ENCODE results near the gene RUNX3.

The RUNX3 gene

DNA sequence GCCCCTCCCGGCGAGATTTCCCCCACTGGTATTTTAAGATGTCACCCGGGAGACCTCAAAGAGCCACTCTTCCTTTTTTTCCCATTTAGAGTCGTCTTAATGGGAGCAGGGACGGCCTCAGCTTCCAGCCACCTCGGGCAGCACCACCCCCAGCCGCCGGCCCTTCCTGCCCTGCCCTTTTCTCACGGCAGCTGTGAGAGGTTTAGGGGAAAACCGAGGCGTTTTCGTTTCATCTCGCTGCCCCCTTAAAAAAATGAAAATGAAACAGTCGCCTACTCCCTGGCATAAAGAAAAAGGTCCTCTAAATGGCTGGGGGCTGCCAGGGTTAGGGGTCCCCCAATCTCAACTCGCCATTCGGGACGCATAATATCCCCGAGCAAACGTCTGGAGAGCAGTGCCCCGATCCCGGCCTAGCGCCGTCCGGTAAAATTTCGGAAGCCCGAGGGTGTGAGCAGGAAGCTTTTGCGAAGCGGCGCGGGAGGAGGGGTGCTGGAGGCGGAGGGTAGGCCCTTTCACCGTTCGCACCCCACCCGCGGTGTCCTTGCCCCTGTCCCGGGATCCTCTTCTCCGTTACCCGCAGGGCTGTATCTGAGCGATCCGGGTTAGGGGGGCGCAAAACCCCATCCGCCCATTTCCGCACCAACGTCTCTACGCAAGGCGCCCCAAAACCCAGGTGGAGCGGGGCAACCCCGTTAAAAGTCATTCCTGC, 1.2 kb downstream of the RUNX3 start:
- DNase-seq = no peak

DNA sequence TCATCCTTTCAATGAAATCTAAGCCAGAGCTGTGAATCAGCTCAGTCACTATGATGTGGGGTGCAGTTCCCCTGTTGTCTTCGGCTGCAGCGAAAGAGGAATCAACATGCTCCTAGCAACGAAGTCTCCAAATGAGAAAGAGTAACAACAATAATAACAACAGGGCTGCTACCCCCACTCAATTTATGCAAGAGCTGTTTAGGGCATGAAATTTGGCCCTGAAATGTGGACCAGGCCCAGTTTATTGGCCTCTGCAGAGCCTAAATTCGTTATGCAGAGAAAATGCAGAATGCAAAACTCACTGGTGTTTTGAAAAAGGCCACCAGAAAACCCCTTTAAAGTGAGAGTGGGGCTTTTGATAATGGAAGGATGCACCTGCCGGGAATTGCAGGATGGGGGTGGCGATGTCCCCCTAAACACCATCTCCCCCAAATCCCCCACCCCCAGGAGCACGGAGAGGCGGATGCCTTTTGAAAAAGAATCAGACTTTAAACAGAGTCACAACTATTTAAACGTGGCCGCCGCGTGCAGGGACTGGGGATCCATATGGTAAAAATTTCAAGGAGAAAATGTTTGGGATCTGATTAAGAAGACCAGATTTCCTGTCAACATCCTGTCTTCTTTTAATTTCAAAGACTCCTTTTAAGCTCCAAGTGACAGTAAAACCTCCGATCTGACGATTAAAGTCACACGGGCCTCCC, 1.9 kb downstream of the RUNX3 start:
- no peak for DNase-seq

DNA sequence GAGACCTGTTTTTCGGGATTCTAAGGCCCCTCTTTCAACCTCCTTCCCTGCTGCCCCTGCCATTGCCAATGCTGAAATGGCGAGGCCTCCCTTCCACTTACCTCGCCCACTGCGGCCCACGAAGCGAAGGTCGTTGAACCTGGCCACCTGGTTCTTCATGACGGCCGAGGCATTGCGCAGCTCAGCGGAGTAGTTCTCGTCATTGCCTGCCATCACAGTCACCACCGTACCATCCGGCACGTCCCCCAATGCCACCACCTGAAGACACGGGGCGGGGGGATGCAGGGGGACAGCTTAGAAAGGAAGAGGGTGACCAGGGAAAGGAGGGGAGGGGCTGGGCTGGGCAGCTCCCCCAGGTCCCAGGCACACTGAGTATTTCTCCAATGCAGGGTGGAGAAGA, 2.6 kb downstream of the RUNX3 start:
- no peak for DNase-seq

DNA sequence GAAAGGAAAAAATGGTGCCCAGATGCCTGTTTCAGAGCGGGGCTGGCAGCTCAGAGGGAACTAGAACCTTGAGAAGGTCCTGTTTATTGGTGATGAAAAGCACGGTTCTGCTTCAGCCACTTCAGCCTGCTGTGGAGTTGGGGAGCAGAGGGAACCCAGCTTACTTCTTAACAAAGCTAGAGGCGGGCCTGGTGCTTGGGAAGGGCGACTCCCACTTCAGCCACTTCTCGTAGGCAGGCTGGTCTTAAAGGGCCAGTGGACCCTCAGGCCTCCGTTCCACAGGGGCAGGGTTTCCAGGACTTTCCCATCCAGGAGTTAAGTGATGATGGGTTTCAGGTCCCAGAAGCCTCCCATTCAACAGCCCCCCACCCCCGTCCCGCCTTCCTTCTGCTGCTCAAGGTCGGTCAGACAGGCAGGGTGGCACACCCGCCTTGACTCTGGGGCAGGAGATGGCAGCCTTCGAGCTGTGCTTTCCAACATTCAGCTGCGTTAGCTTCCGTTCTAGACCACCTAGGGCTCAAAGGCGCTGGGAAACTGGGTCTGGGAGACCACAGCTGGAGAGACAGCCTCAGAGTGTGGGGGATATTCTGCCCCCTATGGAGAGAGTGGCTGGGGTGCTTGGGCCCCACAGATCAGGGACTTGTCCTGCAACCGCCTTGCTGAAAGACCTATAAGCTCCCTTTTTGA, 3.4 kb downstream of the RUNX3 start:
- DNase-seq = no peak

DNA sequence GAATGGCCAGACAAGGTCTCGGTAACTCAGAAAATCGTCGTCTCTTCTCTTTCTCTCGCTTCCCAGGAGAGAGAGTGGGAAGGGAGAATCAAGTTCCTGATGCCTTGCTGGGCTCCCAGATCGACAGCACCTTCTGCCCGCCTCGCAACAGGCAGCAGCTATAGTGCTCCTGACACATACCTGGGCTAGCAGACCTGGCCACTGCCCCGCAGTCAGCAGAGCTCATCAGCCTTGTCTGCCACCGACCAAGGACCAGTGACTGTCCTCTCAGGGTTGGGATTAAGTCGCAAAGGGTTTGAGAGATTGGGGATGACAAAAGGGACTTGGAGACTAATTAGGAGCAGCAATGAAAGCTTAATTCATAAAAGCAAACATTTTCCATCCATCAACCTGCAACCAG, 4.1 kb downstream of the RUNX3 start:
- DNase-seq = no peak

DNA sequence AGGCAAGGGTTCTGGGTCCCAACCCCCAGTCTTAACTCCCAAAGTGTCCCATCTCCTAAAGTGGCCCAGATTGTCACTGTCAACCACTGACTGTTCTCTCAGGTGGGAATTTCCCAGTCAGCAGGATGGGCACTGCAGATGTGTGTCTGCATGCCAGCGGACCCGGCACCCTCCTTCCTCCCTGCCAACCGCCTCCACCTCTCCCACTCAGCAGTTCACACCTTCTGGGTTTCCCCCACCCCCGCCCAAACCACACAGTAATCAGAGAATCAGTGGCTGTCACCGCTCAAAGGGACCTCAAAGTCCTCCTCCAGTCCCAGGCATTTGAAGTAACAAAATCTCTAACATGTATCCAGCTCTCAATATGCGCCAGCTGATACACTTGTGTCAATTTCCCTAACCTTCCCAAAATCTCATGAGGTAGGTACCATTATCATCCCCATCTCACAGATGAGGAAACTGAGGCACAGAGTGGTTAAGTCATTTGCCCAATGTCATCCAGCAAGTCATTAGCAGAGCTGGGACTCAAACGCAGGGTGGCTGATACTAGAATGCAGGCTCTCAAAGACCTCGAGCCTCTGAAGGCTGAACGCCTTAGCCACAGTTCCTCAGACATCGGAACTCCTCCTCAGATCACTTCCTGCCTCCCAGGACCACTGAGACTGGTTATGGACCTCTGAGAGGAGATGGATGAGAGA, 4.8 kb downstream of the RUNX3 start:
- no peak for DNase-seq

DNA sequence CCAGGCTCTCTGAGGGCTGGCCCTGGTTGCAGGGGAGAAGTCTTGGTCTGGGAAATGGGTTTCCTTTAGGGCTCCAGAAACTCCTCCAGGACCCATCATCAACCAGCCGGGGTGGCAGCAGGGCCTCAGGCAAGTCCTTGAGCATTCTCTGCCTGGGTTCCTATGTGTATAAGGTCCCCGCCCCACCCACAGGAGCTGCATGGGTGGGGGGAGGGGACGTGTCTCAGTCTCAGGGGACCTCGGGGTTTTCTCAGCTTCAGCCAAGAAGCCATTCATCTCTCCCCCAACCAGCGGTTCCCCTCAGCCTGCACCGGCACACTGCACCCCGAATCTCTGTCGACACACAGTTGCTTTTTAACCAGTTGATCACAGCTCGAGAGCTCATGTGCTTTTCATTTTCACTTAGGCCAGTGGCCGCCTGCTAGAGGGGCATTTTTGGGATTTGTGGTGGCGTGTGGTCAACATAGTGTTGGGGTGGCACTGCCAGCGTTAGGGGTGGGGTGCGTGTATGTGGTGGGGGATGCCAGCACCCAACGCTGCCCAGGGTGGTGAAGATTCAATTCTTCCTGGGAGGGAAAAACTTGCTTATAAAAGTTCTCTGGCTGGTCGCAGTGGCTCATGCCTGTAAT, 6.5 kb downstream of the RUNX3 start:
- DNase-seq = no peak

DNA sequence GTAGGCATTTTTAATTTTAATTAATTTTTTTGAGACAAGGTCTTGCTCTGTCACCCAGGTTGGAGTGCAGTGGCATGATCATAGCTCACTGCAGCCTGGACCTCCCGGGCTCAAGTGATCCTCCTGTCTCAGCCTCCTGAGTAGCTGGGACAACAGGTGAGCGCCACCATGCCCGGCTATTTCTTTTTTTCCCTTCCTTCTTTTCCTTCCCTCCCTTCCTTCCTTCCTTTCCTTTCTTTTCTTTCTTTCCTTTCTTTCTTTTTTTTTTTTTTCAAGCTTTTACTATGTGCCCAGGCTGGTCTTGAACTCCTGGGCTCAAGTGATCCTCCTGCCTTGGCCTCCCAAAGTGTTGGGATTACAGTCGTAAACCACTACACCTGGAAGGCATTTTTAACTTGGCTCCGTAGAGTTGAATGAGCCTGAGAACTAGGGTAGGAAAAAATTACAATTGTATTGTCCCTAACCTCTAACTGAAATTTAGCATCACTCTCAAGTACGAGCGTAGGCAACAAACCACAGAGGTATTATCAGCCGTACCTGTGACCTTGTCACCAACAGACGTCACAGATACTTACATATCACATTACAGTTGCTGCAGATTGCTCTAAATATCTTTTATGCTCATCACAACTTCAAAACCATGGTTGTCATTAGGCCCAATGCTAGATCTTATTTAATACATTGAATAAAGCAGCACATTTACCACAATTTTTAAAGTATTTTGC, 8.0 kb downstream of the RUNX3 start:
- DNase-seq = no peak

DNA sequence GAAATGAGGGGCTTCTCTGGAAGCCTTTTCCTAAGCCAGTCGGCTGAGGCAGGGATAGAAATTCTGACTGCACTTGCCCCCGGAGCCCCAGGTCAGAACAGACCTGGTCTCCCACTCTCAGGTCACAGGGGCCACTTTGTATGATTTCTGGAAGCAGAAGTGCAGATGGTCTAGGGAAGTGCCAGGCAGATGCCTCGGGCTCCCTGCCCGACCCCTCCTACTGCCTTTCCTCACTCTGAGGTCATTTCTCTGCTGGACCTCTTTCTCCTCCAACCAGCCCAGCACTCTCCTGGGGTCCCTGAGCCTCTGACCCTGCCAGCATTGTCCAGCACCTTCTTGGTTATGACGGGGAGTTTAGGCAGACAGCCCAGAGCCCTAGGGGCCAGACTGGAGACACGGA, 8.7 kb downstream of the RUNX3 start:
- DNase-seq = no peak

DNA sequence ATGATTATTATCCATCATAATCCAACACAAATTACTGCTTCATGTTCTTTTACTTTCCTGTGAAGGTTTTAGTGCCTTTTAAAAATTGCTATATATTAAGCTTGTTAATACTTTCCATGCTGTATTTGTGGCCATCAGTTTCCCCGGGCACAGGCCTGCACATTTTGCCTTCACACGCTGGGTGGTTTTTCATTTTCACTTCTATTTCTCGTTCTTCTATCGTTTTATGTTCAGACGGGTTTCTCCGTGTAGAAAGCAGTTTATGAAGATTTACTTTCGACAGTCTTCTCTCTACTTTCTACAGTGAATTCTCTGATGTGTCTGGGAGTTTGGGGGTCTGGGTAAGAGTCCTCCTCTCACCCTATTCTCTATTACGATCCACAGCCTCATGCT, 9.5 kb downstream of the RUNX3 start:
- DNase-seq = no peak

DNA sequence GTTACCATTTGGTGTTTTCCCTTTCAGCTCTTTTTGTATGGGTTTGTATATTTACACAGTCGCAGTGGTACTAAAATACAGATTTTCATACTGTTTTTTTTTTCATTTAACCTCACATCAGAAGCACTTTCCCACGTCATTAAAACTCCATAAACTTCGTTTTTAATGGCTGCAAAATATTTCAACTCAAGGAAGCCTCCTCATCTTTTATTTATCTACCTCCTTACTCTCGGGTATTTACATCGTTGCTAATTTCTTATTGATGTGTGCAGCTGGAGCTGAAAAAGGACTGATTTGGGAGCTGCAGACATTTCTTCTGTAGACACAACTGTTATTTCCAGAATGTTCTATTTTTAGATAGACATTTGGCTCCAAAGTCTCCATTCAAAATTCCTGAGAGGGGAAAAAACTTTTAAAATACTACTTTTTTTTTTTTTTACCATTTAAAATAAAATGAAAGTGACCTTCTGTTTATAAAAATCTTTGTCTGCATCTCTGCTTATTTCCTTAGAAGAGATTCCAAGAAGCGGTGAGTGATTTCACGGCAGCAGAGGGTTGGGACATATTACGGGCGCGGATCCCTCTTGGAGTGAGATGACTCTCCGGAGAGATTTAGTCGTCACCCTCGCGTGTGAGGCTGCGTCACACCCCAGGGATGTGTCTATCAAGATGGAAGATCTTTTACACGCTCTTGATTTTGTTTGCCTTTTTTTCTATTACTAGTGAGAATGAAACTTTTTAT, 10.1 kb downstream of the RUNX3 start:
- DNase-seq = no peak

DNA sequence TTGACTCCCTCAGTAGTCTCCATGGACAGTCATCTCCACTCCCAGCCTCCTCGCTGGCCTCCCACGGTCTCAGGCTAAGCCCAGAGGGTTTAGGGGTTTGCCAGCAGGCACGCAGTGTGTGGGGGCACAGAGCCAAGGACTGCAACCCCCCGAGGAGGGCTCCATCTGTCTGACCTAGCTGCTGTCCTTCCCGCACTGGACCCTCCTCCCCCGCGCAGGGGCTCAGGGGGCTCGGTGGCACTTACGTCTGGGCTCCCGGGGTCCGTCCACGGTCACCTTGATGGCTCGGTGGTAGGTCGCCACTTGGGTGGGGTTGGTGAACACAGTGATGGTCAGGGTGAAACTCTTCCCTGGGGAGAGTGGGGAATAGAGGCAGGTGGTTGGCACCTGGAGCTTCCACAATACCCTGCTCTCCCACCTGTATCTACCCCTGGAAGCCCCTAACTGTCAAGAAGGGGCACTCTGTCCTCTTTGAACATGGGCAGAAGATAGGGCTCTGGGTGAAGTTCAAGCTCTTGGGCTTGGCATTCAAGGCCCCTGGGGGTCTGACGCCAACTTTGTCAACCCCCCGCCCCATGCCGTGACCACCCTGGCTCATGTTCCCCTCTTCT, 11.0 kb downstream of the RUNX3 start:
- DNase-seq = no peak

DNA sequence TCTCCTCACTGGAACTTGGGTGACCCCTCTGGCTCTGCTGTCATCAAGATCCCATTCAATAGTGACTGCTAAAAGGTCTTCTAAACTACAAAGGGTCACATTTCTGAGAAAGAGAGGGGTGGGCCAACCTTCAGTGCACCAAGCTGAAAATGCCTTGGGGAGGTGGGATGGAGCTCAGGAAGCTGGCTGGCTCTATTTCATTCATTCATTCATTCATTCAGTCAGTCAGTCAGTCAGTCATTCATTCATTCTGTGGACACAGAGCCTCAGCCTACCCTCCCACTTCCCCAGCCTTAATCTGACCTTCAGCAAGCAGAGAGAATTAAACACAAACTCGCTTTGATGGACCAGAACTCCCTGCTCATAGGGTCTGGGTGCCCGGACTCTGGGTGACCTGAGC, 11.7 kb downstream of the RUNX3 start:
- no peak for DNase-seq

DNA sequence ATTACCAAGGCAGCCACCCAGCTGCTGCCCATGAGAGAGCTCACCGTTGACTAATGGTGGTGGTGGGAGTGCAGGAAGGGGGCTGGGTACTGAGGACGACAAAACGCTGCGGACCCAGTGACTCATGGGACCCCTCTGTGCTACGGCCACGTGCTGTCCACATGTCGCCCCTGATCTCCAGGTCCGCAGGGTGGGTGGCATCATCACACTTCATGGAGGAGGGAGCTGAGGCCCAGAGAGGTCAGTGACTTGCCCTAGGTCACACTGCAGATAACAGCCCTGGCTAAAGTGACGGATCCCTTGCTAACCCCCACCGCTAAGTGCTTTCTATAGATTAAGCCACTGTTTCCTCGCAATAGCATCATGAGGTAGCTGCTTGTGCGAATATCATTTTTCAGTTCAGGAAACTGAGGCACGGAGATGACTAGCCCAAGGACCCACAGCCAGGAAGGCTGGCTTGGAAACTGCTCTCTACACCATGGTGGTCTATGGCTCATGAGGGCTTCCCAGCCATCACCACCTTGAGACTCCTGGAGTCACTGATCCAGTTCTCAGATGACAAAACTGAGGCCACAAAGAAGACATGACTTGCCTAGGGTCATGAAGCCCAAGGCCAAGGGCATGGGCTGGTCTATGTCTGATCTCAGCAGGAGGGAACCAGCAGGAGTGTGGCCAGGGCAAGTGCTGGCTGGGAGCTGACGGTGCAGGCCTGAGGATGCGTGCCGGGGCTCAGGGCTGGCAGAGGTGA, 12.6 kb downstream of the RUNX3 start:
- no peak for DNase-seq

DNA sequence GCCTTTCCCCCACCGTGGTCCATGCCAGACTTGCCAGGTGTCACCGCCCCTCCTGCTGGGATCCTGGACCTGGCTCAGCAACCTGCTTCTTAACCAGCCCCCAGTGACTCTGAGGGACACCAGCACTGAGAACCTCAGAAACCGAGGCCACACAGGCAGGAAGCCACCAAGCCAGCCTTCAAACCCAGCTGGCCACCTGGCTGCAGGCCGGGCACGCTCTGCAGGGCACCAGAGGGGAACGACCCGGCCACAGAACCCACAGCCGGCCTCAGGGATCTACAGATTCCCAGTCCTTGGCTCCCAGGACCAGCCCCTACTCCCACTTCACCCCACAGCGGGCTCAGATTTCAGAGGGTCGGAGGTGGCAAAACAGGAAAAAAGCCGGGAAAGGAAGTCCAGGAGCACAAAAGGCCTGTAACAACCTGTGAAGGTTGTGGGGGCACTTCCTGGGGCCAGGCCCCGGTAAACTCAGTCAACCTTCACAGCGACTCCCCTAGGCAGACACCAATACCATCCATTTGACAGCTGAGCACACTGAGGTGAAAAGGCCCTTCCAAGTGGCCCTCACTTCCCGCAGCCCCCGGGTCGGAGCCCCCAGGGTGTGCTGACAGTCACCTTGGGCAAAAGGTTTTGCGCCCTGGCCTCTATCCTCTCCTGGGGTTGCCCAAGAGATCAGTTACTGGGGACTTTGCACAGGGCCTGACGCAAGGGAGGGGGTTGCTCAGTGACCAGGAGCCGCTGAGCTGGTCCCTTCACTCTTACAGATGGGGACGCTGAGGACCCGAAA, 14.1 kb downstream of the RUNX3 start:
- no peak for DNase-seq

DNA sequence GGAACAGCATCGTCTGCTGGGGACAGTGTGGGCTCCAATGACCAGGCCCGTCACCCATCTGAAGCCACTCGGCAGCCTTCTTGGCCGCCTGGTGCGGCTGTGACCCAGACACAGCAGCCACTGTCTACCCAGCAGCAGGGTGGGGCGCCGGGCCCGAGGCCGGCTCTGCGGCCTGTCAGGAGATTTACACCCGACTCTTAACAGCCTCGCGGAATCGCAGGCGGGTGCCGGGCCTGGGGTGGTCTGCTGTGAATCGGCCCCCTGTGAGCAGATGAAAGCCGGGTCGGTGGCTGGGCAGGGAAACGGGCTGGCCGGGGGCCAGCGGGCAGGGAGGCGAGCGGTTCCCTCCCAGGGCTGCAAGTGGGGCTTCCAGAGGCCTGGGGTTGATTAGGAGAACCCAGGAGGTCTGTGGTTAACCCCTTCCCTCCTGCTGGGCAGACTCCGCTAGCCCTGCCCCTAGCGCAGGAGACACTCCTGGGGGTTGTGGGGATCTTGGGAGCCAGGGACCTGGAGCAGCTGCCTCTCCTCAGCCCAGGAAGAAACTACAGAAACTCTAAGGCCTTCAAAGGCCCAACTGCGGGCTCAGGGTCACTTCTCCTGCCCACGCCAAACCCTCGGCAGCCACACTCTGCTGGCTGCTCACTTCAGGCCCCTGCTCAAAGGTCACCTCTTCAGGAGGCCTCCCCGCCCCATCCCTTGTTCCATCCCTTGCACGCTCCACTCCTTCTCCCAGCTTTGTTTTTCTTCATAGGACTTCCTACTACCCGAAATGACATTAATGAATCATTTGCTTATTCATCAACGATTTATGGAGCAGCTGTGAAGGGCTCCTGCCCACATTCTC, 15.6 kb downstream of the RUNX3 start:
- DNase-seq = no peak

DNA sequence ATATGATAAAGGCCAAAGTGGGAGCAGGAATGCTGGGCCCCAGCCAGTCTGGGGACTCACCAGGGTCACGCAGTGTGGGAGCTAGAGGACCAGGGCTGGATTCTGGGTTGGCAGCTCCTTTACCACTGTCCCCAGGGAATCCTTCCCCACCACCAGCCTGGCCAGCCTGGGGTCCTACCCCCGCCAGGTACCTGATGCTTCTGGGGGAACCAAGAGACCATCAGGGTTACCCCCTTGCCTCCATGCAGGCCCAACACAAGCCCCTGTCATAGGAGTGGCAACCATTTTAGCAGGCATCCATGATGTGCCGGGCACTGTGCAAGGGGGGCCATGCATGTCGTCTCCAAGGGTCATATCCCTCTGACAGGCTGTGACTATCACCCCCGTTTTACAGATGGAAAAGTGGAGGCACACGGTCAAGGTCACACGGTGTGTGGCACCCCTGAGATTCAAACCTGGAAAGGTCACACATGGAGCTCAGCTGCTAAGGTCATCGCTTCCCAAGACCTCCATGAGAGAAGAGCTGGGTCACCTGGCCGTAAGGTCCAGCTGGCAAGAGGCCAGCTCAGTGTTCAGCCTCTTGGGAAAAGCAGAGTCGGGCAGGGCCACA, 16.4 kb downstream of the RUNX3 start:
- no peak for DNase-seq

DNA sequence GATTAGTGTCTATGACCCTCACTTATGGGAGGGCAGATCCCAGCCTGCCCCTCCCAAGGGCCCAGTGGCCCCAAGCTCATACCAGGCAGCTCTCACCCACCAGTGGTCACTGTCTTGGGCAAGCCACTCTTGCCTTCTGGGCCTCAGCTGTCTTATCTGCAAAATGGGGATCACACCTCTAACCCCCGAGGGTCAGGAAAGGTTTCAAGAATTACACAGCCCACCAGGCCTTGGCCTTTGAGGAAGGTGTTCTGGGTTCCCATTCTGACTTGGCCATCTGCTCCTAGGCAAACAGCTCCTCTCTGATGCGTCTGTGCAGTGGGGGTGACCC, 16.8 kb downstream of the RUNX3 start:
- no peak for DNase-seq
